Adrenal gland (tissue), 12 donors: Measurements from ENCODE around the gene CABP4. TPM values are rescaled to one million over a fixed set of nuclear protein-coding genes. Genes with fewer than 3 reads are reported as not detected.

Experiments used
- DNase-seq, 7 donors: peaks; one replicate each; pipeline ENCODE4 v3.0.0-alpha.2; 2019 to 2020
- H3K27ac ChIP-seq, 5 donors: fragments of 200-600 bp; sonication (generic) in 4 of 5; 1 replicate in 3 of 5; 2 replicates in 2 of 5; pipeline versions ENCODE4 v1.5.1 to v1.8.0; 2016 to 2020; ENCODE audit warnings: mild to moderate bottlenecking in 1 of 5
- H3K27me3 ChIP-seq: fragments of 200-600 bp; 2 replicates; pipeline ENCODE4 v1.8.0; 2021
- H3K36me3 ChIP-seq, 2 donors: fragments of 200-600 bp; replicated peaks in 1 of 2; 1 replicate in 1 of 2; 2 replicates in 1 of 2; pipeline versions ENCODE4 v1.5.1 to v1.8.0; 2018 to 2022
- H3K4me1 ChIP-seq, 2 donors: fragments of 200-600 bp; replicated peaks in 1 of 2; 1 replicate in 1 of 2; 2 replicates in 1 of 2; pipeline versions ENCODE4 v1.5.1 to v1.8.0; 2018 to 2021
- H3K4me3 ChIP-seq, 4 donors: fragments of 200-600 bp; sonication (generic) in 3 of 4; one replicate each; pipeline ENCODE4 v1.5.1; 2016 to 2018
- H3K9me3 ChIP-seq, 3 donors: fragments of 200-600 bp; sonication (generic) in 1 of 3; replicated peaks in 1 of 3; 1 replicate in 2 of 3; 2 replicates in 1 of 3; pipeline versions ENCODE4 v1.5.1 to v1.8.0; 2016 to 2021
- POLR2A ChIP-seq, 2 donors: fragments of 450-650 bp; IDR thresholded peaks; one replicate each; pipeline ENCODE4 v1.6.1; 2017; ENCODE audit warnings: antibody characterized with exemption in 2 of 2, mild to moderate bottlenecking in 2 of 2, moderate library complexity in 1 of 2
- WGBS, 4 donors: extraction: QIAGEN DNeasy Blood & Tissue Kit in 2 of 4; methylation state at CpG; one replicate each; pipeline versions ENCODE4 v1.1.5 to v1.1.7; 2013 to 2017; 5-methylcytosine and 5-hydroxymethylcytosine counted together
- intact Hi-C, 2 donors: fragments of 100-400 bp; cut with DNase I; formaldehyde crosslinking; loops; one replicate each; pipeline versions ENCODE4 v1.14.1 to v1.15.0; 2022 to 2023
- microRNA-seq, 3 donors: library from miRNA; unstranded; fragments of <30 nt; microRNA quantifications; one replicate each; pipeline ENCODE4, GENCODE V29; 2017 to 2020
- polyA plus RNA-seq, 3 donors: library from polyadenylated mRNA; stranded (reverse); fragments of 200-250 nt in 2 of 3; fragments of 350-450 nt in 1 of 3; fragmentation: Illumina TruSeq in 1 of 3; extraction: RNeasy Lipid Tissue Mini Kit (QIAGEN cat#74804) in 1 of 3; gene quantifications; one replicate each; pipeline ENCODE4 v1.2.3, GENCODE V29; 2013 to 2014
- small RNA-seq, 2 donors: library from RNA; depleted of rRNA; stranded (forward); fragments of <200 nt; gene quantifications; one replicate each; pipeline ENCODE3, GENCODE V24; 2016
- total RNA-seq, 9 donors: library from RNA; depleted of rRNA in 4 of 9; stranded (reverse); fragments of >200 nt in 4 of 9; fragments of 120-200 nt in 1 of 9; fragmentation: NEBNext Ultra II Directional in 1 of 9; extraction: Animal tissue kit (Norgen Biotek cat#: 25700) in 1 of 9; gene quantifications; one replicate each; pipeline versions ENCODE4 v1.1.0 to v1.2.4, GENCODE V29; 2013 to 2023
- TF ChIP-seq, protein P1 (sequence below), 6 experiments: fragments of 450-650 bp in 4 of 6; fragments of 200-600 bp in 2 of 6; sonication (generic) in 1 of 6; IDR thresholded peaks; 1 replicate in 5 of 6; 2 replicates in 1 of 6; pipeline versions ENCODE4 v1.5.1 to v1.8.0; 2016 to 2021; ENCODE audit warnings: antibody characterized with exemption in 6 of 6, mild to moderate bottlenecking in 2 of 6, moderate library complexity in 1 of 6
- donor health status: healthy with polysubstance abuse.
- donor health status: Bipolar disorder and iron deficiency.
- donor health status: DM: yes; HTN: yes; CAD: no.
- donor health status: DM: no; HTN: no; CAD: no.
- donor health status: DM: no; HTN: no; CAD: no.
- donor health status: DM: yes; HTN: yes; CAD: no.

The CABP4 gene
- total and polyA plus RNA-seq, 12 donors: 0.28 to 3.8 (median 1.5) TPM; not detected in 1

DNA sequence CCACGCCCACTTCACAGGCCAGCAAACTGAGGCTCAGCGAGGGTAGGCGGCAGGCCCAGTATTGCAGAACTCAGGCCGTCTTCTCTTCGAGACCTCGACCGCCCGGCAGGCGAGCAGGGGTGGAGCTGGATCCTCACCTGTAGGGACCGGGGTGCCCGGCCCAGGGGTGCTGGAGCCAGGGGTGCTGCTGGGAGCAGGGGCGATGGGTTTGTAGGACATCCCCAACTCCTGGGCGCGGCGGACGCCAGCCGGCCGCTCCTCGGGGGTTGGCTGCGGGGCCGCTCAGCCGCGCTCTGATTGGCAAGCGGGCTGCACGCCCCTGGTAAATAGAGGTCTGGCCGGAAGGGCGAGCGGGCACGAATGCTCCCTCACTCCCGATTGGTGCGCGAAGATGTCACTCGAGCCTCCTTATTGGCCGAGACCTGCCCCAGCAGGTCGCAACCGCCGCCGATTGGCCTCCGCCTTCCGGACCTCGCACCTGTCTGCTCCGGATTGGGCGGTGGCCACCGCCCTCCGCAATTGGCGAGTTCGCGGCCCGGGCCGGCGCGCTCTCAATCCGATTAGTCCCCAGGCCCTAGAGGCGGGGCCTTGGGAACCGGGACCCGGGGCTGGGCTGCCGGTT lies 52.8 kb downstream of the CABP4 start, which contains the start of gene CDK2AP2:
Gene CDK2AP2 (minus strand): TSS at position 299 of the 622 bp plus-strand sequence. CDS start 80 bp downstream, at position 219.
- intact Hi-C loops: loop anchor here in 1 of 2 donors (5.0 kb wide), 1 partner anchor 101 kb away; no protein-coding TSS in a partner anchor
- Histone ChIP-seq H3K4me3 (peak within 1 kb of the TSS in 3 of 4 donors; percentile 35 to 77 (median 45)), H3K36me3 (no peaks in the 10 kb centered on the region), H3K27me3 (no peaks in the 10 kb centered on the region), H3K27ac (peak within 1 kb of the TSS; percentile 89 to 99 (median 96)), H3K9me3 (no peaks in the 10 kb centered on the region), H3K4me1 (peaks cover 27 to 43% of the 10 kb centered on the region in 2 donors)
- peak; percentile 78 to 82 for TF ChIP-seq POLR2A (IDR thresholded peaks at IDR 0.05)
- TF ChIP-seq, protein P1, sequence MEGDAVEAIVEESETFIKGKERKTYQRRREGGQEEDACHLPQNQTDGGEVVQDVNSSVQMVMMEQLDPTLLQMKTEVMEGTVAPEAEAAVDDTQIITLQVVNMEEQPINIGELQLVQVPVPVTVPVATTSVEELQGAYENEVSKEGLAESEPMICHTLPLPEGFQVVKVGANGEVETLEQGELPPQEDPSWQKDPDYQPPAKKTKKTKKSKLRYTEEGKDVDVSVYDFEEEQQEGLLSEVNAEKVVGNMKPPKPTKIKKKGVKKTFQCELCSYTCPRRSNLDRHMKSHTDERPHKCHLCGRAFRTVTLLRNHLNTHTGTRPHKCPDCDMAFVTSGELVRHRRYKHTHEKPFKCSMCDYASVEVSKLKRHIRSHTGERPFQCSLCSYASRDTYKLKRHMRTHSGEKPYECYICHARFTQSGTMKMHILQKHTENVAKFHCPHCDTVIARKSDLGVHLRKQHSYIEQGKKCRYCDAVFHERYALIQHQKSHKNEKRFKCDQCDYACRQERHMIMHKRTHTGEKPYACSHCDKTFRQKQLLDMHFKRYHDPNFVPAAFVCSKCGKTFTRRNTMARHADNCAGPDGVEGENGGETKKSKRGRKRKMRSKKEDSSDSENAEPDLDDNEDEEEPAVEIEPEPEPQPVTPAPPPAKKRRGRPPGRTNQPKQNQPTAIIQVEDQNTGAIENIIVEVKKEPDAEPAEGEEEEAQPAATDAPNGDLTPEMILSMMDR (IDR thresholded peaks at IDR 0.05): peak in 1 of 6 experiments; percentile 19
- WGBS, 4 donors: 0 to 1% (median 0%) methylated on average over 1 to 57 of the region's 57 CpGs
- peak; percentile 99 to 100 (median 100) for DNase-seq

DNA sequence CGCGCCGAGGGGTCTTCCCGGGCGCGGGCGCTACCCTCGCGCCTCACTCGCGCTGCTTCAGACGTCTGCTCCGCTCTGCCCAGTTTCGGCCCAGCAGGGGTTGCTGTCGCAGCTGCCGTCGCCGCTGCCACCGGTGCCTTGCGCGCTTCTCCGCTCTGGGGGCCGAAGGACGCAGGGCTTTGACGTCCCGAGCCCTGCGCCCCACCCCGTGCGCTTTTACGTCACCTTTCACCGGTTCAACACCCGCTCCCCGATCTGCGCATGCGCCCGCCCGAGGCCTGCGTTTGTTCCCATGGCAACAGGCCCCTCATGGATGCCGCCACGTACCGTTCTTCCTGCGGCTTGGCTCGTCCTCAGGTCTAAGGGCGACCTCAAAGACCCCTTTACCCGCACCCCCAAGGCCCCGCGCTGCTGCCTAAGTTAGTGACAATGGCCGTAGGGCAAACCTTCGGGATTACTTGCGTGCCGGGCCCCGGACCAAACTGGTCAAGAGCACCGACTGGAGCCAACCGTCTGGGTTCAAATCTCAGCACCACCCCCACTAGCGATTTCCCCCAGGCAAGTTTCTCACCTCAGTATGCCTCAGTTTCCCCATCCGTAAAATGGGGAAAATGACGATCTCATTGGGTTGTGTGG lies 53.5 kb downstream of the CABP4 start:
- TF ChIP-seq, protein P1 (IDR thresholded peaks at IDR 0.05): no peak
- peak; percentile 44 to 82 for TF ChIP-seq POLR2A (IDR thresholded peaks at IDR 0.05)
- Histone ChIP-seq H3K4me1 (peaks cover 26 to 37% of the 10 kb centered on the region in 2 donors), H3K4me3 (peak overlapping the region in 3 of 4 donors; percentile 35 to 77 (median 45)), H3K27ac (peak overlapping the region; percentile 89 to 99 (median 96)), H3K36me3 (no peaks in the 10 kb centered on the region), H3K27me3 (no peaks in the 10 kb centered on the region), H3K9me3 (no peaks in the 10 kb centered on the region)
- WGBS, 4 donors: 0 to 3% (median 1%) methylated on average over 13 to 57 of the region's 57 CpGs
- DNase-seq: peak; percentile 98 to 100 (median 99)
- intact Hi-C loops: loop anchor here in 1 of 2 donors (5.0 kb wide), 1 partner anchor 101 kb away; no protein-coding TSS in a partner anchor

DNA sequence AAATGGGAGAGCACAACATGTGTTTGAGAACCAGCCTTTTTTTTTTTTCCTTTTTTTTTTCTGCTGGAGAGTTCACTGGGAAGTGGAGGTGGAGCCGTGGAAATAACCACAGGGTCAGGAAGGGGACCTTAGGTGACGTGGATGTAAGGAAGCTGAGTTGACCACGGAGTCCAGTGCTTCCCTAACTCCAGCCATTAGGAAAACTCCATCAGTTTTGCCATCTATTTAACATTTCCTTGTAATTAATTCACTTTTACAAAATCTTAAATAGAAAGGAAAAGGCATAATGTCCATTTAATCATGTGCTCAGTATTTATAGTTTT lies 54.8 kb downstream of the CABP4 start:
- H3K9me3 ChIP-seq: no peaks in the 10 kb centered on the region
- no peak overlapping the region for H3K4me3 ChIP-seq
- intact Hi-C loops: no loop called here
- H3K27ac ChIP-seq: no peak overlapping the region
- peaks cover 21 to 31% of the 10 kb centered on the region in 2 donors for H3K4me1 ChIP-seq
- no peak for DNase-seq
- WGBS, 4 donors: 41 to 55% (median 48%) methylated on average over 3 of the region's 3 CpGs
- TF ChIP-seq POLR2A (IDR thresholded peaks at IDR 0.05): no peak
- TF ChIP-seq, protein P1 (IDR thresholded peaks at IDR 0.05): no peak
- no peaks in the 10 kb centered on the region for H3K27me3 ChIP-seq
- no peaks in the 10 kb centered on the region for H3K36me3 ChIP-seq

Small RNA genes lying within 50 kb of the gene (microRNA-seq; reads per million reads assigned to microRNA genes)
- gene MIR6752: 0 to 0.85 (median 0.76) reads per million in 3 donors

Small RNA genes lying within 50 kb of the gene (small RNA-seq; reads per million reads assigned to genes)
- gene MIR6752: 0 reads per million in 2 donors

Other genes starting within 250 kb of the CABP4 start
- 10 to 100 TPM; 32.2 to 73.7 (median 59.0) TPM for gene GRK2, start 188.9 kb upstream of the CABP4 start, total RNA-seq
- 100 to 1,000 TPM in 1 of 3 donors, 10 to 100 TPM in 2; 26.4 to 159 (median 71.3) TPM for gene GRK2, start 188.9 kb upstream of the CABP4 start, polyA plus RNA-seq
- gene ANKRD13D, start 166.1 kb upstream of the CABP4 start, total RNA-seq: 10 to 100 TPM in 8 of 9 donors, 1 to 10 TPM in 1; 9.2 to 52.9 (median 38.6) TPM
- gene ANKRD13D, start 166.1 kb upstream of the CABP4 start, polyA plus RNA-seq: 100 to 1,000 TPM in 1 of 3 donors, 10 to 100 TPM in 1, 1 to 10 TPM in 1; 8.7 to 205 (median 99.8) TPM
- 10 to 100 TPM in 8 of 9 donors, 1 to 10 TPM in 1; 5.7 to 31.2 (median 25.0) TPM for gene SSH3, start 151.8 kb upstream of the CABP4 start, total RNA-seq
- 10 to 100 TPM in 2 of 3 donors, 1 to 10 TPM in 1; 4.2 to 35.2 (median 21.8) TPM for gene SSH3, start 151.8 kb upstream of the CABP4 start, polyA plus RNA-seq
- 100 to 1,000 TPM in 4 of 9 donors, 10 to 100 TPM in 5; 60.5 to 166 (median 89.8) TPM for gene POLD4, start 101.8 kb upstream of the CABP4 start, total RNA-seq
- gene POLD4, start 101.8 kb upstream of the CABP4 start, polyA plus RNA-seq: 100 to 1,000 TPM in 2 of 3 donors, 10 to 100 TPM in 1; 13.0 to 130 (median 110) TPM
- 10 to 100 TPM in 1 of 9 donors, 1 to 10 TPM in 5, under 1 TPM in 3; 0.17 to 11.7 (median 2.9) TPM for gene CLCF1, start 81.8 kb upstream of the CABP4 start, total RNA-seq
- gene CLCF1, start 81.8 kb upstream of the CABP4 start, polyA plus RNA-seq: 10 to 100 TPM in 1 of 3 donors, 1 to 10 TPM in 2; 2.8 to 16.1 (median 5.6) TPM
- 10 to 100 TPM in 7 of 9 donors, 1 to 10 TPM in 2; 7.6 to 29.0 (median 13.1) TPM for gene RAD9A, start 63.4 kb upstream of the CABP4 start, total RNA-seq
- gene RAD9A, start 63.4 kb upstream of the CABP4 start, polyA plus RNA-seq: 10 to 100 TPM in 2 of 3 donors, 1 to 10 TPM in 1; 5.4 to 57.7 (median 36.2) TPM
- gene PPP1CA, start 53.5 kb upstream of the CABP4 start, total RNA-seq: 100 to 1,000 TPM; 126 to 289 (median 168) TPM
- 100 to 1,000 TPM; 105 to 140 (median 116) TPM for gene PPP1CA, start 53.5 kb upstream of the CABP4 start, polyA plus RNA-seq
- 1 to 10 TPM in 6 of 9 donors, under 1 TPM in 2, not detected in 1; 0.28 to 9.1 (median 3.6) TPM for gene TBC1D10C, start 51.3 kb upstream of the CABP4 start, total RNA-seq
- gene TBC1D10C, start 51.3 kb upstream of the CABP4 start, polyA plus RNA-seq: 10 to 100 TPM in 1 of 3 donors, 1 to 10 TPM in 1, under 1 TPM in 1; 0.35 to 16.5 (median 4.6) TPM
- gene CARNS1, start 39.7 kb upstream of the CABP4 start, total RNA-seq: under 1 TPM in 8 of 9 donors, not detected in 1; 0.10 to 0.80 (median 0.30) TPM
- under 1 TPM; 0.37 to 0.56 (median 0.51) TPM for gene CARNS1, start 39.7 kb upstream of the CABP4 start, polyA plus RNA-seq
- gene RPS6KB2, start 26.9 kb upstream of the CABP4 start, total RNA-seq: 10 to 100 TPM; 37.4 to 96.6 (median 47.0) TPM
- gene RPS6KB2, start 26.9 kb upstream of the CABP4 start, polyA plus RNA-seq: 100 to 1,000 TPM in 1 of 3 donors, 10 to 100 TPM in 2; 36.6 to 111 (median 78.6) TPM
- 1 to 10 TPM; 1.2 to 7.5 (median 3.9) TPM for gene PTPRCAP, start 17.7 kb upstream of the CABP4 start, total RNA-seq
- gene PTPRCAP, start 17.7 kb upstream of the CABP4 start, polyA plus RNA-seq: 10 to 100 TPM in 1 of 3 donors, 1 to 10 TPM in 1, under 1 TPM in 1; 0.57 to 13.4 (median 8.0) TPM
- gene CORO1B, start 11.9 kb upstream of the CABP4 start, total RNA-seq: 100 to 1,000 TPM in 5 of 9 donors, 10 to 100 TPM in 4; 65.1 to 142 (median 102) TPM
- gene CORO1B, start 11.9 kb upstream of the CABP4 start, polyA plus RNA-seq: 100 to 1,000 TPM in 2 of 3 donors, 10 to 100 TPM in 1; 28.9 to 159 (median 141) TPM
- under 1 TPM in 1 of 9 donors, not detected in 8; 0.18 TPM for gene GPR152, start 2.6 kb upstream of the CABP4 start, total RNA-seq
- gene GPR152, start 2.6 kb upstream of the CABP4 start, polyA plus RNA-seq: not detected
- gene TMEM134, start 13.9 kb downstream of the CABP4 start, total RNA-seq: 100 to 1,000 TPM in 3 of 9 donors, 10 to 100 TPM in 6; 32.3 to 257 (median 96.8) TPM
- gene TMEM134, start 13.9 kb downstream of the CABP4 start, polyA plus RNA-seq: 100 to 1,000 TPM in 2 of 3 donors, 10 to 100 TPM in 1; 15.5 to 103 (median 102) TPM
- gene AIP, start 27.7 kb downstream of the CABP4 start, total RNA-seq: 100 to 1,000 TPM in 2 of 9 donors, 10 to 100 TPM in 7; 62.0 to 114 (median 74.1) TPM
- gene AIP, start 27.7 kb downstream of the CABP4 start, polyA plus RNA-seq: 100 to 1,000 TPM in 2 of 3 donors, 10 to 100 TPM in 1; 35.3 to 152 (median 119) TPM
- gene PITPNM1, start 50.0 kb downstream of the CABP4 start, total RNA-seq: 100 to 1,000 TPM in 1 of 9 donors, 10 to 100 TPM in 8; 16.4 to 146 (median 45.1) TPM
- 10 to 100 TPM; 42.6 to 70.9 (median 62.1) TPM for gene PITPNM1, start 50.0 kb downstream of the CABP4 start, polyA plus RNA-seq
- gene CDK2AP2, start 52.8 kb downstream of the CABP4 start, total RNA-seq: 100 to 1,000 TPM in 1 of 9 donors, 10 to 100 TPM in 8; 34.0 to 218 (median 50.4) TPM
- gene CDK2AP2, start 52.8 kb downstream of the CABP4 start, polyA plus RNA-seq: 100 to 1,000 TPM in 1 of 3 donors, 10 to 100 TPM in 2; 55.4 to 110 (median 85.6) TPM
- gene CABP2, start 68.1 kb downstream of the CABP4 start, total RNA-seq: not detected
- gene CABP2, start 68.1 kb downstream of the CABP4 start, polyA plus RNA-seq: not detected
- gene GSTP1, start 128.5 kb downstream of the CABP4 start, total RNA-seq: 1,000 to 10,000 TPM in 1 of 9 donors, 100 to 1,000 TPM in 8; 332 to 1,325 (median 444) TPM
- 100 to 1,000 TPM; 267 to 762 (median 466) TPM for gene GSTP1, start 128.5 kb downstream of the CABP4 start, polyA plus RNA-seq
- 100 to 1,000 TPM; 176 to 439 (median 297) TPM for gene NDUFV1, start 151.6 kb downstream of the CABP4 start, total RNA-seq
- 100 to 1,000 TPM in 2 of 3 donors, 10 to 100 TPM in 1; 84.2 to 231 (median 227) TPM for gene NDUFV1, start 151.6 kb downstream of the CABP4 start, polyA plus RNA-seq
- gene NUDT8, start 174.6 kb downstream of the CABP4 start, total RNA-seq: 10 to 100 TPM in 2 of 9 donors, 1 to 10 TPM in 7; 2.4 to 40.6 (median 7.2) TPM
- 10 to 100 TPM in 1 of 3 donors, 1 to 10 TPM in 2; 1.9 to 14.0 (median 8.0) TPM for gene NUDT8, start 174.6 kb downstream of the CABP4 start, polyA plus RNA-seq
- gene TBX10, start 184.4 kb downstream of the CABP4 start, total RNA-seq: not detected
- gene TBX10, start 184.4 kb downstream of the CABP4 start, polyA plus RNA-seq: not detected
- under 1 TPM in 1 of 9 donors, not detected in 8; 0.06 TPM for gene ACY3, start 195.4 kb downstream of the CABP4 start, total RNA-seq
- under 1 TPM in 1 of 3 donors, not detected in 2; 0.32 TPM for gene ACY3, start 195.4 kb downstream of the CABP4 start, polyA plus RNA-seq
- not detected for gene ALDH3B2, start 219.3 kb downstream of the CABP4 start, total RNA-seq
- gene ALDH3B2, start 219.3 kb downstream of the CABP4 start, polyA plus RNA-seq: under 1 TPM in 1 of 3 donors, not detected in 2; 0.10 TPM